ENCODE data around the gene C5AR1.

- TF ChIP-seq CTCF (IDR thresholded peaks at IDR 0.05) (no peak), POLR2A (IDR thresholded peaks at IDR 0.05) (peak in 2 of 4 donors; percentile 60 to 72), EP300 (IDR thresholded peaks at IDR 0.05) (no peak)
Measured at GRCh38 chr19:47273313-47274070, 36.2 kb upstream of the C5AR1 start.

Measured in stomach (tissue), 4 donors.